ENCODE measurements around the gene WIPI1. TPM values are rescaled to one million over a fixed set of nuclear protein-coding genes. Genes with fewer than 3 reads are reported as not detected.

The WIPI1 gene
- total RNA-seq, 1 donor from 2014 or later: 39.0 TPM

DNA sequence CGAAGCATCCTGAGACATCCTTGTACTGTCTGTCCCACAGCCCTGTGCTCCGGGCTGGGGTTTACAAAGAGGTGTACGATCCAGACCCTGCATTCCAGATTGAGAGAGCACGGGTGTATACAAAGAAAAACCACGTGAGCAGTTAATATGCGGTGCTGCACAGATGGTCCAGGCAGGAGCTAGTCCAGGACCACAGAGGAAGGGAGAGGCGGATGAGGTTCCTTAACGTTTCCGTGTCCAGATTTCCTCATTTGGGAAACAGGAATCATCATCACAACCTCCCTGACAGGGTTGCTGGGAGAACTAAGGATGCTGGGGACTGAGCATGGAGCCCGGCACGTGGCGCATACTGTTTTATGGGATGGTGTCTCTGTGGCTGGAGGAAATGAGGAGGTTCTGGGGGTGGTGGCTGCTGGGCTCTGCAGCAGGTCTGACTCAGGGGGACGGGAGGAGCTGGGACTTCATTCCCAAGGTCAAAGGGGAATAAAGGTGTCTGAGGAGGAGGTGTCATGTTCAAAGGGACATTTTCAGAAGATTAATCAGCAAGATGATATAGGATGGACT, 26.2 kb downstream of the WIPI1 start:
- Mint-ChIP-seq H3K4me3 (no peak overlapping the region), H3K4me1 (ENCODE audit: unreplicated experiment) (peaks cover 1% of the 10 kb centered on the region), H3K27ac (no peak overlapping the region), H3K9me3 (no peaks in the 10 kb centered on the region), H3K27me3 (no peaks in the 10 kb centered on the region), H3K36me3 (peaks cover 9% of the 10 kb centered on the region)
- TF ChIP-seq, protein P1, sequence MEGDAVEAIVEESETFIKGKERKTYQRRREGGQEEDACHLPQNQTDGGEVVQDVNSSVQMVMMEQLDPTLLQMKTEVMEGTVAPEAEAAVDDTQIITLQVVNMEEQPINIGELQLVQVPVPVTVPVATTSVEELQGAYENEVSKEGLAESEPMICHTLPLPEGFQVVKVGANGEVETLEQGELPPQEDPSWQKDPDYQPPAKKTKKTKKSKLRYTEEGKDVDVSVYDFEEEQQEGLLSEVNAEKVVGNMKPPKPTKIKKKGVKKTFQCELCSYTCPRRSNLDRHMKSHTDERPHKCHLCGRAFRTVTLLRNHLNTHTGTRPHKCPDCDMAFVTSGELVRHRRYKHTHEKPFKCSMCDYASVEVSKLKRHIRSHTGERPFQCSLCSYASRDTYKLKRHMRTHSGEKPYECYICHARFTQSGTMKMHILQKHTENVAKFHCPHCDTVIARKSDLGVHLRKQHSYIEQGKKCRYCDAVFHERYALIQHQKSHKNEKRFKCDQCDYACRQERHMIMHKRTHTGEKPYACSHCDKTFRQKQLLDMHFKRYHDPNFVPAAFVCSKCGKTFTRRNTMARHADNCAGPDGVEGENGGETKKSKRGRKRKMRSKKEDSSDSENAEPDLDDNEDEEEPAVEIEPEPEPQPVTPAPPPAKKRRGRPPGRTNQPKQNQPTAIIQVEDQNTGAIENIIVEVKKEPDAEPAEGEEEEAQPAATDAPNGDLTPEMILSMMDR (conservative IDR thresholded peaks at IDR 0.05): no peak
- no peak for DNase-seq (ENCODE audit: extremely low spot score, unreplicated experiment)

GRCh38 chr17:68429881-68430280, 27.4 kb downstream of the WIPI1 start:
- Mint-ChIP-seq H3K27me3 (no peaks in the 10 kb centered on the region), H3K9me3 (no peaks in the 10 kb centered on the region), H3K27ac (no peak overlapping the region), H3K36me3 (peaks cover 9% of the 10 kb centered on the region), H3K4me1 (ENCODE audit: unreplicated experiment) (no peaks in the 10 kb centered on the region), H3K4me3 (no peak overlapping the region)
- TF ChIP-seq, protein P1 (conservative IDR thresholded peaks at IDR 0.05): no peak
- no peak for DNase-seq (ENCODE audit: extremely low spot score, unreplicated experiment)

DNA sequence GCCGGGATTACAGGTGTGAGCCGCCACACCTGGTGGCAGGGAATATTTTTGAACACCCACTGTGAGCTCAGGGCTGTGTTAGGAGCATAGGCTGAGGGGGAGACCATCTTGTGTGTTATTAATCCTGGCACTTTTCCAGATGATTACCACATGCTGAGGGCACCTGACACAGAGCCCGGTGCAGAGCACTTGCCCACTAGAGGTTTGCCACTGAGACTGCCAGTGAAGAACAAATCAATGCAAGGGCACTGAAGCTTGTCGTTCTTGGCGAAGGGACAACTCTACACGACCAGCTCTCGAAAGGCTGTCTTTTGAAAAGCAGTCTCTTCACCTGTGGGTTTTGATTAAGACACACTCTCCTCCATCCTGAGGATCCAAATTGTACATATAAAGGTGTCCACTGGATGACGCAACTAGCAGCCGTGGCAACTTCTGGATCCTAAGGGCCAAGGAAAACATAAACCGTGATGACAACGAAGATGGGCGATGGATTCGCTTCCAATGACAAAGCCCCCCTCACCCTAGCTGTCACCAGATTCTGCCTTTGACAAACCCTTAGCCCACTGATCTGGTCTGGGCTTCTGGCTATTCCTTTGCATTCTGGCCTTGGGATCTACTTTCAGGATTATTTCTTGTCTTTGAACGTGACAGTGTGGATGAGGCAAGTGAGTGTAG, 28.7 kb downstream of the WIPI1 start:
- peaks cover 9% of the 10 kb centered on the region for H3K36me3 Mint-ChIP-seq

GRCh38 chr17:68427575-68427974, 29.7 kb downstream of the WIPI1 start:
- no peaks in the 10 kb centered on the region for H3K4me1 Mint-ChIP-seq (ENCODE audit: unreplicated experiment)
- H3K27ac Mint-ChIP-seq: no peak overlapping the region
- H3K27me3 Mint-ChIP-seq: no peaks in the 10 kb centered on the region
- DNase-seq (ENCODE audit: extremely low spot score, unreplicated experiment): no peak
- H3K4me3 Mint-ChIP-seq: no peak overlapping the region
- H3K9me3 Mint-ChIP-seq: no peaks in the 10 kb centered on the region
- H3K36me3 Mint-ChIP-seq: peaks cover 9% of the 10 kb centered on the region
- TF ChIP-seq, protein P1 (conservative IDR thresholded peaks at IDR 0.05): no peak

More for the DNA sequence above, 28.7 kb downstream of the WIPI1 start:
- no peak overlapping the region for H3K4me3 Mint-ChIP-seq
- H3K27ac Mint-ChIP-seq: no peak overlapping the region
- no peaks in the 10 kb centered on the region for H3K4me1 Mint-ChIP-seq (ENCODE audit: unreplicated experiment)
- TF ChIP-seq, protein P1 (conservative IDR thresholded peaks at IDR 0.05): no peak
- H3K9me3 Mint-ChIP-seq: no peaks in the 10 kb centered on the region
- no peak for DNase-seq (ENCODE audit: extremely low spot score, unreplicated experiment)
- no peaks in the 10 kb centered on the region for H3K27me3 Mint-ChIP-seq

DNA sequence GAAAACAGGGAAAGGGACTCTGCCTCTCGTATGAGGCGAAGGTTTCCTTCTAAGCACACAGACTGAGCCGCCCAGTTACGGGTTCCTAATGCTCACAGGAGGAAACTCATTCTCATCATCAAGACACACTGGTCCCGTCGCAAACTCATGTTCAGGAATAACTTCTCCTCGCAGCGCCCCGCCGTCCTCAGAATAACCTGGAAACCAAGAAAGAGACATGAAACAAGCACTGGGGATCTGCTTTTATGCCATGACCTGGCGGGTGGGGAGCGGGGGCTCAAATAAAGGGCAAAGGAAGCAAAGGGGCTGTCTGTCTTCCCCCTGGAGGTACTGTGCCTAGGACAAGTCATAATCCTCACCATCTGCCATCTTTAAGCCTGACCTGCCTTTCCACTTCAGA, 31.3 kb downstream of the WIPI1 start:
- Mint-ChIP-seq H3K9me3 (no peaks in the 10 kb centered on the region), H3K4me1 (ENCODE audit: unreplicated experiment) (no peaks in the 10 kb centered on the region), H3K36me3 (peaks cover 9% of the 10 kb centered on the region), H3K27ac (no peak overlapping the region), H3K4me3 (no peak overlapping the region), H3K27me3 (no peaks in the 10 kb centered on the region)
- TF ChIP-seq, protein P1 (conservative IDR thresholded peaks at IDR 0.05): no peak
- DNase-seq (ENCODE audit: extremely low spot score, unreplicated experiment): no peak

Measured in type B pancreatic cell (in vitro differentiated cells).